HCT116 (cell line): ENCODE measurements around the gene SCAND1.

Experiments used
- CEBPB ChIP-seq: IDR thresholded peaks from 2 replicates; pipeline ENCODE4 v1.6.1; 2012; ENCODE audit warnings: low read depth
- CTCF ChIP-seq, 3 experiments: fragments of 200-600 bp in 1 of 3; sonication (generic) in 1 of 3; IDR thresholded peaks in 2 of 3; conservative IDR thresholded peaks in 1 of 3; 2 replicates each; pipeline ENCODE4 v1.5.1; 2012 to 2017; ENCODE audit warnings: low read depth in 2 of 3, low read length in 2 of 3, antibody characterized with exemption in 1 of 3, borderline replicate concordance in 1 of 3, control low read depth in 1 of 3, mild to moderate bottlenecking in 1 of 3, mixed read lengths in 1 of 3, mixed run types in 1 of 3, moderate library complexity in 1 of 3; ENCODE audit not compliant: insufficient read depth in 1 of 3
- EGR1 ChIP-seq: IDR thresholded peaks from 2 replicates; pipeline ENCODE4 v1.6.1; 2012; ENCODE audit warnings: low read depth
- EZH2phosphoT487 ChIP-seq: fragments of 200-600 bp; IDR thresholded peaks from 2 replicates; pipeline ENCODE4 v1.6.1; 2018; ENCODE audit warnings: antibody characterized with exemption, borderline replicate concordance
- POLR2A ChIP-seq: IDR thresholded peaks from 2 replicates; pipeline ENCODE4 v1.7.0; 2011; ENCODE audit warnings: borderline replicate concordance; ENCODE audit not compliant: insufficient read depth, insufficient read length; ENCODE audit errors: extremely low read depth
- POLR2AphosphoS5 ChIP-seq: IDR thresholded peaks from 2 replicates; pipeline ENCODE4 v1.6.1; 2011; ENCODE audit warnings: mild to moderate bottlenecking, low read depth, low read length, moderate library complexity
- SIN3A ChIP-seq: IDR thresholded peaks from 2 replicates; pipeline ENCODE4 v1.6.1; 2012; ENCODE audit warnings: low read depth
- YY1 ChIP-seq: IDR thresholded peaks from 2 replicates; pipeline ENCODE4 v1.6.1; 2011; ENCODE audit warnings: low read length, low read depth, moderate library complexity, mild to moderate bottlenecking; ENCODE audit not compliant: insufficient replicate concordance; ENCODE audit errors: extremely low read depth
- ZNF274 ChIP-seq: fragments of 200-500 bp; sonication (Bioruptor generic); IDR thresholded peaks from 2 replicates; pipeline ENCODE4 v1.6.1; 2014; ENCODE audit warnings: mild to moderate bottlenecking, low read depth, low read length, inconsistent platforms

DNA sequence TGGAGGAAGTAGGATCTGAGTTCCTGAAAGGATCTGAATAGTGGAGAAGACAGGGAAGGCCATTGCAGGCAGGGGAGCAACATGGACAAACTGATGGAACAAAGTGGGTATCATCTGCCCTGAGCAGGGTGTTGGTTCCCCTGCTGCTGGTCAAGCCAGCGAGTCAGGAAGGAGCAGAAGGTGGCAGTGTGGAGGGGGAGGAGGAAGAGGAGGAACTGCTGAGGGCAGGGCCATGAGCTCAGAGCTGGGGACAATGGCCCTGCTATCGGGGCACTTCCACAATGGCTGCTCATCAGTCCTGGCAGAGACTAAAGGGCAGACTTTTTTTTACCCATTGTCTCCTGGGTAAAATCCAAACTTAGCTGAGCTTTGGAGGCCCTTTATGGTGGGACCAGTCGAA, 27.7 kb upstream of the SCAND1 start:
- TF ChIP-seq CTCF (IDR thresholded peaks at IDR 0.05 in 2 of 3, conservative IDR thresholded peaks at IDR 0.05 in 1 of 3; ENCODE audit: borderline replicate concordance in 1 of 3, insufficient read depth in 1 of 3, low read depth in 2 of 3, low read length in 2 of 3), result no peak
- TF ChIP-seq SIN3A, result no peak
- no peak for TF ChIP-seq EGR1
- TF ChIP-seq EZH2phosphoT487, result no peak
- no peak for TF ChIP-seq ZNF274
- no peak for TF ChIP-seq POLR2A
- TF ChIP-seq CEBPB, result no peak
- no peak for TF ChIP-seq POLR2AphosphoS5
- TF ChIP-seq YY1, result no peak
